ENCODE measurements around the gene KIRREL3.

KIRREL3 gene

GRCh38 chr11:126844789-126845188 is 155.8 kb downstream of the KIRREL3 start:
- Histone ChIP-seq H3K4me2 (ENCODE audit: low read length) (no peak overlapping the region), H3K79me1 (ENCODE audit: low read length) (no peaks in the 10 kb centered on the region), H3K9ac (ENCODE audit: low read length) (no peak overlapping the region), H3K18ac (ENCODE audit: low read length) (no peak overlapping the region), H2AK5ac (ENCODE audit: low read length) (no peak overlapping the region), H2BK5ac (ENCODE audit: low read length) (no peak overlapping the region), H2BK15ac (replicated peaks; ENCODE audit: low read depth) (no peak overlapping the region), H4K8ac (ENCODE audit: low read depth, low read length) (no peak overlapping the region), H3K4me3 (ENCODE audit: low read length) (no peak overlapping the region), H3K4ac (ENCODE audit: low read depth, low read length) (no peak overlapping the region), H2BK120ac (ENCODE audit: low read depth, low read length) (no peak overlapping the region), H3K79me2 (ENCODE audit: control insufficient read depth, insufficient read depth, low read length) (no peaks in the 10 kb centered on the region), H3K23ac (ENCODE audit: low read length) (no peak overlapping the region), H3K27me3 (ENCODE audit: insufficient read depth, low read length, poor library complexity) (no peaks in the 10 kb centered on the region), H3K56ac (ENCODE audit: low read length) (no peak overlapping the region), H3K4me1 (ENCODE audit: control insufficient read depth, low read depth, low read length) (no peaks in the 10 kb centered on the region), H4K5ac (ENCODE audit: low read length) (no peak overlapping the region), H3K36me3 (ENCODE audit: control insufficient read depth, insufficient read depth, low read length) (no peaks in the 10 kb centered on the region), H3K27ac (ENCODE audit: low read depth, low read length) (no peak overlapping the region)
- no peak for DNase-seq
- WGBS (ENCODE audit: extremely low coverage, insufficient coverage, low lambda C conversion rate) = no CpG with 5 or more reads among the region's 2 CpGs

GRCh38 chr11:126843096-126843495 is 157.5 kb downstream of the KIRREL3 start:
- no peaks in the 10 kb centered on the region for H3K79me1 ChIP-seq (ENCODE audit: low read length)
- no peak overlapping the region for H2BK15ac ChIP-seq (replicated peaks; ENCODE audit: low read depth)
- no peak overlapping the region for H3K56ac ChIP-seq (ENCODE audit: low read length)
- H3K4me1 ChIP-seq (ENCODE audit: control insufficient read depth, low read depth, low read length) = no peaks in the 10 kb centered on the region
- H3K27me3 ChIP-seq (ENCODE audit: insufficient read depth, low read length, poor library complexity) = no peaks in the 10 kb centered on the region
- H3K27ac ChIP-seq (ENCODE audit: low read depth, low read length) = no peak overlapping the region
- H3K18ac ChIP-seq (ENCODE audit: low read length) = no peak overlapping the region
- H3K79me2 ChIP-seq (ENCODE audit: control insufficient read depth, insufficient read depth, low read length) = no peaks in the 10 kb centered on the region
- no peak overlapping the region for H4K5ac ChIP-seq (ENCODE audit: low read length)
- H2BK120ac ChIP-seq (ENCODE audit: low read depth, low read length) = no peak overlapping the region
- H2AK5ac ChIP-seq (ENCODE audit: low read length) = no peak overlapping the region
- no peak overlapping the region for H3K23ac ChIP-seq (ENCODE audit: low read length)
- H3K36me3 ChIP-seq (ENCODE audit: control insufficient read depth, insufficient read depth, low read length) = no peaks in the 10 kb centered on the region
- H3K9ac ChIP-seq (ENCODE audit: low read length) = no peak overlapping the region
- no peak overlapping the region for H4K8ac ChIP-seq (ENCODE audit: low read depth, low read length)
- no peak overlapping the region for H3K4me2 ChIP-seq (ENCODE audit: low read length)
- no peak overlapping the region for H2BK5ac ChIP-seq (ENCODE audit: low read length)
- no CpG with 5 or more reads among the region's 5 CpGs for WGBS (ENCODE audit: extremely low coverage, insufficient coverage, low lambda C conversion rate)
- no peak overlapping the region for H3K4ac ChIP-seq (ENCODE audit: low read depth, low read length)
- H3K4me3 ChIP-seq (ENCODE audit: low read length) = no peak overlapping the region
- no peak for DNase-seq

- no CpG with 5 or more reads among the region's 6 CpGs for WGBS (ENCODE audit: extremely low coverage, insufficient coverage, low lambda C conversion rate)
These were observed 158.6 kb downstream of the KIRREL3 start for GRCh38 chr11:126841999-126842398.

GRCh38 chr11:126840975-126841374 is 159.6 kb downstream of the KIRREL3 start:
- Histone ChIP-seq H3K56ac (ENCODE audit: low read length) (no peak overlapping the region), H3K27me3 (ENCODE audit: insufficient read depth, low read length, poor library complexity) (no peaks in the 10 kb centered on the region), H3K4me1 (ENCODE audit: control insufficient read depth, low read depth, low read length) (no peaks in the 10 kb centered on the region), H3K4ac (ENCODE audit: low read depth, low read length) (no peak overlapping the region), H3K4me3 (ENCODE audit: low read length) (no peak overlapping the region), H3K23ac (ENCODE audit: low read length) (no peak overlapping the region), H2BK120ac (ENCODE audit: low read depth, low read length) (no peak overlapping the region), H3K79me1 (ENCODE audit: low read length) (no peaks in the 10 kb centered on the region), H3K27ac (ENCODE audit: low read depth, low read length) (no peak overlapping the region), H2BK5ac (ENCODE audit: low read length) (no peak overlapping the region), H3K4me2 (ENCODE audit: low read length) (no peak overlapping the region), H4K5ac (ENCODE audit: low read length) (no peak overlapping the region), H3K36me3 (ENCODE audit: control insufficient read depth, insufficient read depth, low read length) (no peaks in the 10 kb centered on the region), H3K9ac (ENCODE audit: low read length) (no peak overlapping the region), H3K18ac (ENCODE audit: low read length) (no peak overlapping the region), H2BK15ac (replicated peaks; ENCODE audit: low read depth) (no peak overlapping the region), H3K79me2 (ENCODE audit: control insufficient read depth, insufficient read depth, low read length) (no peaks in the 10 kb centered on the region), H4K8ac (ENCODE audit: low read depth, low read length) (no peak overlapping the region), H2AK5ac (ENCODE audit: low read length) (no peak overlapping the region)
- no peak for DNase-seq
- WGBS (ENCODE audit: extremely low coverage, insufficient coverage, low lambda C conversion rate) = no CpG with 5 or more reads among the region's 3 CpGs

More at GRCh38 chr11:126841999-126842398, 158.6 kb downstream of the KIRREL3 start:
- Histone ChIP-seq H3K18ac (ENCODE audit: low read length) (no peak overlapping the region), H2BK5ac (ENCODE audit: low read length) (no peak overlapping the region), H3K4ac (ENCODE audit: low read depth, low read length) (no peak overlapping the region), H3K9ac (ENCODE audit: low read length) (no peak overlapping the region), H3K4me3 (ENCODE audit: low read length) (no peak overlapping the region), H3K4me1 (ENCODE audit: control insufficient read depth, low read depth, low read length) (no peaks in the 10 kb centered on the region), H4K8ac (ENCODE audit: low read depth, low read length) (no peak overlapping the region), H3K79me2 (ENCODE audit: control insufficient read depth, insufficient read depth, low read length) (no peaks in the 10 kb centered on the region), H3K79me1 (ENCODE audit: low read length) (no peaks in the 10 kb centered on the region), H3K23ac (ENCODE audit: low read length) (no peak overlapping the region), H3K56ac (ENCODE audit: low read length) (no peak overlapping the region), H2AK5ac (ENCODE audit: low read length) (no peak overlapping the region), H2BK120ac (ENCODE audit: low read depth, low read length) (no peak overlapping the region), H3K27me3 (ENCODE audit: insufficient read depth, low read length, poor library complexity) (no peaks in the 10 kb centered on the region), H2BK15ac (replicated peaks; ENCODE audit: low read depth) (no peak overlapping the region), H4K5ac (ENCODE audit: low read length) (no peak overlapping the region), H3K27ac (ENCODE audit: low read depth, low read length) (no peak overlapping the region), H3K4me2 (ENCODE audit: low read length) (no peak overlapping the region), H3K36me3 (ENCODE audit: control insufficient read depth, insufficient read depth, low read length) (no peaks in the 10 kb centered on the region)
- DNase-seq = no peak

- Histone ChIP-seq H3K9ac (ENCODE audit: low read length) (no peak overlapping the region), H3K18ac (ENCODE audit: low read length) (no peak overlapping the region), H2AK5ac (ENCODE audit: low read length) (no peak overlapping the region), H2BK120ac (ENCODE audit: low read depth, low read length) (no peak overlapping the region), H3K79me1 (ENCODE audit: low read length) (no peaks in the 10 kb centered on the region), H3K36me3 (ENCODE audit: control insufficient read depth, insufficient read depth, low read length) (no peaks in the 10 kb centered on the region), H3K79me2 (ENCODE audit: control insufficient read depth, insufficient read depth, low read length) (no peaks in the 10 kb centered on the region), H3K56ac (ENCODE audit: low read length) (no peak overlapping the region), H3K23ac (ENCODE audit: low read length) (no peak overlapping the region), H3K4ac (ENCODE audit: low read depth, low read length) (no peak overlapping the region), H2BK15ac (replicated peaks; ENCODE audit: low read depth) (no peak overlapping the region), H3K4me1 (ENCODE audit: control insufficient read depth, low read depth, low read length) (no peaks in the 10 kb centered on the region), H3K27me3 (ENCODE audit: insufficient read depth, low read length, poor library complexity) (no peaks in the 10 kb centered on the region), H3K4me2 (ENCODE audit: low read length) (no peak overlapping the region), H4K5ac (ENCODE audit: low read length) (no peak overlapping the region), H2BK5ac (ENCODE audit: low read length) (no peak overlapping the region), H3K27ac (ENCODE audit: low read depth, low read length) (no peak overlapping the region), H3K4me3 (ENCODE audit: low read length) (no peak overlapping the region), H4K8ac (ENCODE audit: low read depth, low read length) (no peak overlapping the region)
- no peak for DNase-seq
- WGBS (ENCODE audit: extremely low coverage, insufficient coverage, low lambda C conversion rate) = no CpG with 5 or more reads among the region's 7 CpGs
These were observed 160.2 kb downstream of the KIRREL3 start for GRCh38 chr11:126840201-126840886.

- H3K4ac ChIP-seq (ENCODE audit: low read depth, low read length) = no peak overlapping the region
- no peak overlapping the region for H3K18ac ChIP-seq (ENCODE audit: low read length)
- no peak overlapping the region for H2BK15ac ChIP-seq (replicated peaks; ENCODE audit: low read depth)
- H2BK120ac ChIP-seq (ENCODE audit: low read depth, low read length) = no peak overlapping the region
- H3K4me3 ChIP-seq (ENCODE audit: low read length) = no peak overlapping the region
- no peak overlapping the region for H2AK5ac ChIP-seq (ENCODE audit: low read length)
- no peaks in the 10 kb centered on the region for H3K79me1 ChIP-seq (ENCODE audit: low read length)
- no peak overlapping the region for H3K23ac ChIP-seq (ENCODE audit: low read length)
- no peak overlapping the region for H4K8ac ChIP-seq (ENCODE audit: low read depth, low read length)
- H3K4me2 ChIP-seq (ENCODE audit: low read length) = no peak overlapping the region
- no peak overlapping the region for H3K27ac ChIP-seq (ENCODE audit: low read depth, low read length)
- no peaks in the 10 kb centered on the region for H3K27me3 ChIP-seq (ENCODE audit: insufficient read depth, low read length, poor library complexity)
- no CpG with 5 or more reads among the region's 7 CpGs for WGBS (ENCODE audit: extremely low coverage, insufficient coverage, low lambda C conversion rate)
- H3K4me1 ChIP-seq (ENCODE audit: control insufficient read depth, low read depth, low read length) = no peaks in the 10 kb centered on the region
- H4K5ac ChIP-seq (ENCODE audit: low read length) = no peak overlapping the region
- H2BK5ac ChIP-seq (ENCODE audit: low read length) = no peak overlapping the region
- DNase-seq = no peak
- H3K9ac ChIP-seq (ENCODE audit: low read length) = no peak overlapping the region
- no peak overlapping the region for H3K56ac ChIP-seq (ENCODE audit: low read length)
- no peaks in the 10 kb centered on the region for H3K79me2 ChIP-seq (ENCODE audit: control insufficient read depth, insufficient read depth, low read length)
- no peaks in the 10 kb centered on the region for H3K36me3 ChIP-seq (ENCODE audit: control insufficient read depth, insufficient read depth, low read length)
These were observed 161.1 kb downstream of the KIRREL3 start for GRCh38 chr11:126839496-126839895.
